HG03571 (cell line): ENCODE results near the gene NAP1L2.
"Not testable (repeated sequence)": the region's sequence is repeated elsewhere in the genome, so short reads cannot be mapped to it uniquely, and the experiment has no call there.

Experiments used
- ATAC-seq: cut with Tn5 transposase; IDR thresholded peaks from one replicate; pipeline ENCODE4 v1.9.1; 2021; ENCODE audit not compliant: unreplicated experiment

NAP1L2 gene, protein sequence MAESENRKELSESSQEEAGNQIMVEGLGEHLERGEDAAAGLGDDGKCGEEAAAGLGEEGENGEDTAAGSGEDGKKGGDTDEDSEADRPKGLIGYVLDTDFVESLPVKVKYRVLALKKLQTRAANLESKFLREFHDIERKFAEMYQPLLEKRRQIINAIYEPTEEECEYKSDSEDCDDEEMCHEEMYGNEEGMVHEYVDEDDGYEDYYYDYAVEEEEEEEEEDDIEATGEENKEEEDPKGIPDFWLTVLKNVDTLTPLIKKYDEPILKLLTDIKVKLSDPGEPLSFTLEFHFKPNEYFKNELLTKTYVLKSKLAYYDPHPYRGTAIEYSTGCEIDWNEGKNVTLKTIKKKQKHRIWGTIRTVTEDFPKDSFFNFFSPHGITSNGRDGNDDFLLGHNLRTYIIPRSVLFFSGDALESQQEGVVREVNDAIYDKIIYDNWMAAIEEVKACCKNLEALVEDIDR

GRCh38 chrX:73214426-73215094 is at the start of gene NAP1L2:
NAP1L2 (minus strand) TSS chrX:73214851; CDS start chrX:73214492, 359 bp downstream.
- ATAC-seq, result no peak

- ATAC-seq, result no peak
These were observed 48.3 kb upstream of the NAP1L2 start for GRCh38 chrX:73262991-73263390.

DNA sequence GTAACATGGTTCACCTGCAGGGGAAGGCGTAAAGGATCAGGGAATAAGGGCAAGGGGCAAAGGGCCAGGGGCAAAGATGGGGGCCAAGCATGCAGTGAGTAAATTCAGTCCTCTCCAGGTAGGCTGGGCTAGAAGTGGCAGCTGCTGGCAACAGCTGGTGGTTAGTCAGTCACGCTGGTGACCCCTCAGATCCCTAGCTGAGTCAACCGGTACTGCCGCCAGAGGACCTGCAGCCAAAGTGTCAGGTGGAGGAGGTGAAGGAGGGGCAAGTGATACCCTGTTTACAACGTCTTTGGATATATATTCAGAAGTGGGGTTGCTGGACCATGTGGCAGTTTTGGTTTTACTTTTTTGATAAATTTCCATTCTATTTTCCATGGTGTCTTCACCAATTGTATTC is 24.6 kb upstream of the NAP1L2 start:
- ATAC-seq, result no peak

- no peak for ATAC-seq
These were observed 3.0 kb upstream of the NAP1L2 start for GRCh38 chrX:73217621-73218020.

GRCh38 chrX:73215246-73215645 is 595 bp upstream of the NAP1L2 start:
- no peak for ATAC-seq

GRCh38 chrX:73213734-73214425 is 771 bp downstream of the NAP1L2 start:
- ATAC-seq, result no peak

DNA sequence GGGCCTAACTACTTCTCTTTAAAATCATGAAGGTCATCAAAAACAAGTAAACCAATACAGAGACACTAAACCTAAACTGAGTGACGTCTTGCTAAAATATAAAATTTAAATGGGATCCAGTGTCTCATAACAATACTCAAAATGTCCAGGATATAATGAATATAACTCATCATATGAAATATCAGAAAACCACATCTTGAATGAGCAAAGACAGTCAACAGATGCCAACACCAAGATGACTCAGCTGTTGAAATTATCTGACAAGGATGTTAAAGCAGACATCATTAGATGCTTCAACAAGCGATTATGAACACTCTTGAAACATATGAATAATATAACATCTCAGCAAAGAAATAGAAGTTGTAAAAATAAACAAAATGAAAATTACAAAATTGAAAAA is 8.3 kb downstream of the NAP1L2 start:
- ATAC-seq, result no peak

DNA sequence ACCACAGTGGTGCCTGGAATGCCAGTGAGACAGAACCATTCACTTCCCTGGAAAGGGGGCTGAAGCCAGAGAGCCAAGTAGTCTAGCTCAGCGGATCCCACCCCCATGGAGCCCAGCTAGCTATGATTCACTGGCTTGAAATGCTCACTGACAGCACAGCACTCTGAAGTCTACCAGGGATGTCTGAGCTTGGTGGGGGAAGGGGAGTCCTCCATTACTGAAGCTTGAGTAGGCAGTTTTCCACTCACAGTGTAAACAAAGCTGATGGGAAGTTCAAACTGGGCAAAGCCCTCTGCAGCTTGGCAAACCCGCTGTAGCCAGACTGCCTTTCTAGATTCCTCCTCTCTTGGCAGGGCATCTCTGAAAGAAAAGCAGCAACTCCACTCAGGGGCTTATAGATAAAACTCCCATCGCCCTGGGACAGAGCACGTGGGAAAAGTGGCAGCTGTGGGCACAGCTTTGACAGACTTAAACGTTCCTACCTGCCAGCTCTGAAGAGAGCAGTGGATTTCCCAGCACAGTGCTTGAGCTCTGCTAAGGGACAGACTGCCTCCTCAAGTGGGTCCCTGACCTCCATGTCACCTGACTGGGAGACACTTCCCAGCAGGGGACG is 32.0 kb downstream of the NAP1L2 start:
- no peak for ATAC-seq

- ATAC-seq, result not testable (repeated sequence)
These were observed 45.7 kb downstream of the NAP1L2 start for GRCh38 chrX:73168945-73169344.
